ENCODE measurements around the gene KIF6.

Gene KIF6

DNA sequence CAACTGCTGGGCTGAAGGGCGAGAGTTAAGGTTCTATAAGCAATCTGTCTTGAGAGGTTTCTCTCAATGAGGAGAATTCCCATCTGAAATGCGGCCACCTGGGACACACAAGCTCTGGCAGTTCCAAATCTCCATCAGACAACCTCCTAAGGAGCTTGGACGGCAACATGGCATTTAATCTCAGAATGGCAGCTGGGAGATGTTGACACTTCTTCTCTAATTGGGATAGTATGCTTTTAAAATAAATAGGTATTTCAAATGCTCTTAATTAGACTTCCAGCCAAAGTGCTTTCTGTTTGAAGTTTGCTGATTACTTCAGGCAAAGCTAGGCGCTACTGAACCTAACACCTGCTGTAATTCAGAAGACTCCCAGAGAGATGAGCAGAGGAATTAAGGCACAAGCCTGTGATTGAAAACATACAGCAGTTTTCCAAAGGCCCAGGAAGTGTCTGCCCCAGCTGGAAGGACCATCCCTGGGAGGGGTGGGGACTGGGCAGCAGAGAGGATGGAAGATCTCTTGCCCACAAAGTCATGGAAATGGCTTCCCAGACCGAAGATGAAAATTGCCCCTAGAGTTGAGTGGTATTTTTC is 343.6 kb downstream of the KIF6 start:
- DNase-seq = no peak
- ATAC-seq = no peak

DNA sequence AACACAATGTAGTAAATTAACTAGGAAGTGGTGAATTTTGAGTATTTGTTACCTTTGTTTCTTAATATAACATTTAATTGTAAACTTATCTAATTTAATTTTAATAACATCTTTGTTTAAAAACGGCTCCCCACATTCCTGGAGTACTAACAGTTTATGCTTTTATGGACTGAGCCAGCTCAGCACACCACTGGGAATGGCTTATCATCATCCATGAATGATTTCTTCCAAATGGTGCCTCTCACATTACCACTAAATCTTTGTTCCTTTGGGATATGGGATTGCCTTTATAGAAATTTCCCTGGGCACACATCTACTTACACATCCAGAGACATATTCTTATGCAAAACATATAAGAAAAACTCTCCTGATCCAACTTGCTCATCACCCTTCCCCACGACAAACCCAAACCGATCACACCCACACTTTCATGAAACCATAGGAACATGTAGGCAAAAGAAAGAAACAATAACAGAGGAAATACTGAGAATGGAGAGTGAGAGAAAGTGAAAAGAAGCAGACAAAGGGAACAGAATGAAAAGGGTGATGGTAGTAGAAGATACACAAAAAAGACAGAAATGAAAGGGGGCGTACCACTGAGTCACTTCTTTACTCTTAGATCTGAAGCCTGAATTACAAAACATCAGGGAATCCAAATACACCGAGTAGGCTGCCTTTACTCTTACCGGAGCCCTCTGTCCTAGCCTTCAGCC is 344.2 kb downstream of the KIF6 start:
- ATAC-seq (no peak), DNase-seq (no peak)

- DNase-seq = no peak
- no peak for ATAC-seq
Observed at GRCh38 chr6:39378960-39379425, 346.2 kb downstream of the KIF6 start.

GRCh38 chr6:39378175-39378959 is 346.8 kb downstream of the KIF6 start:
- ATAC-seq (no peak), DNase-seq (no peak)

DNA sequence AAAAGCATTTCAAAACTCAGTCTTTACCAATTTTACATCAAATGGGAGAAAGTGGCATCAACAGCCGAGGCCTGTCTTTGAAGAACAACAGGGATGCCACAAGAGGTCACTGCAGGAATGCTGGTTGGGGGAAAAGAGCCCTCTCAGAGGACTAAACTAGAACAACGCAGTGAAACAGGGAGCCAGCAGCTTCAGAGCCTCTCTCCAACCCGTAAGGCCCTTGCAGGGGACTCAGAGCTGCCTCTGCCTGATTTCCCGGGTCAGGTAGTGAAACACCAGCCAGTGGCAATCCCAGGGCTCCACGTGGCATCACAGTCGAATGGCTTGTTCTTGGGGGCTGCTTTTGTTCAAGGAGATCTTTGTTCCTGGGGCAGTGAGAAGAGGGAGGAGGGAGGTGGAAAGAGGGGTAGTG is 347.7 kb downstream of the KIF6 start:
- peak; percentile 16 for DNase-seq

GRCh38 chr6:39375405-39375804 is 349.8 kb downstream of the KIF6 start:
- DNase-seq = no peak
- ATAC-seq = no peak

More for the DNA sequence above, 347.7 kb downstream of the KIF6 start:
- ATAC-seq = no peak

- ATAC-seq (no peak), DNase-seq (no peak)
Observed at GRCh38 chr6:39370390-39370789, 354.8 kb downstream of the KIF6 start.

- no peak for DNase-seq
- ATAC-seq = no peak
Observed at GRCh38 chr6:39369987-39370386, 355.2 kb downstream of the KIF6 start.

- DNase-seq (no peak), ATAC-seq (no peak)
Observed at GRCh38 chr6:39367700-39368099, 357.5 kb downstream of the KIF6 start.

- peak; percentile 5 for ATAC-seq
Observed at GRCh38 chr6:39366931-39367618, 358.1 kb downstream of the KIF6 start.

DNA sequence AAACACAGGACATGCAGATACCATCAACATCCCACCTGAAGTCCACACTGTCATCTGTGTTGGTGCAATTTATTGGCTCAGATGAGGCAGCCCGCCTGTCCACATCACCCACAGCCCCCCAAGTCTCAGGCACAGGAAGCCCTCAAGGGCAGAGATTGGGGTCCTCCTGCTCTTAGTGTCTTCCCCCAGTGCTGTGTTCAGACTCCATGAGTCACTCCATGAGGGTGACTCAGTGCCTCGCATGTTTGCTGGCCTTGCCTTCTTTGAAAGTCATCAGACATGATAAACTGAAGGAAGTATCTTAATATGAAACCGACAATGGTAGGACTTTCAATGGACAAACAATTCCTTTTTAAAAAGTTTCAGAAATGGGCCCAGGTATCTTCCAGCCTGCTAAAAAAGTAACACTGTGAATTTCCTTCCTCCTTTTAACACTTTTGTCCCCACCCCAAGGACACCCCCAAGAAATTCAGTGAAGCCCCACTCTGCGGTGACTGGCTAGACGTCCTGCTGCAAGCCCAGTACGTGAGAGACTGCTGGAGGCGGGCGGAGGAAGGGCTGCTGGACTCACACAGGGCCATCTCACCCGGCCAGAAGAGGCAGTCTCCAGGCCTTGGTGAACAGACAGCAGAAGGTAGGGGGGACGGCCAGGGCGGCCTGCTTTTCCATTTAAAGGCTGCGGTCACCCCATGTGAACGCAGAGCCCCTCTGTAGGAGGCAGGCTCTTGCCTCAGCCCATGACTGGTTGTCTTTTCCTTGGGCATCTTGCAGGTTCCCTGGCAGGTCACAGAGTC is 359.7 kb downstream of the KIF6 start:
- ATAC-seq (no peak), DNase-seq (no peak)

More at GRCh38 chr6:39366931-39367618, 358.1 kb downstream of the KIF6 start:
- no peak for DNase-seq

GRCh38 chr6:39363280-39363679 is 361.9 kb downstream of the KIF6 start:
- DNase-seq (no peak), ATAC-seq (no peak)

- DNase-seq (no peak), ATAC-seq (no peak)
Observed at GRCh38 chr6:39362487-39362865, 362.7 kb downstream of the KIF6 start.

- peak; percentile 64 for DNase-seq
- peak; percentile 64 for ATAC-seq
Observed at GRCh38 chr6:39361657-39362486, 363.3 kb downstream of the KIF6 start.

- ATAC-seq = no peak
Observed at GRCh38 chr6:39360378-39360777, 364.8 kb downstream of the KIF6 start.

DNA sequence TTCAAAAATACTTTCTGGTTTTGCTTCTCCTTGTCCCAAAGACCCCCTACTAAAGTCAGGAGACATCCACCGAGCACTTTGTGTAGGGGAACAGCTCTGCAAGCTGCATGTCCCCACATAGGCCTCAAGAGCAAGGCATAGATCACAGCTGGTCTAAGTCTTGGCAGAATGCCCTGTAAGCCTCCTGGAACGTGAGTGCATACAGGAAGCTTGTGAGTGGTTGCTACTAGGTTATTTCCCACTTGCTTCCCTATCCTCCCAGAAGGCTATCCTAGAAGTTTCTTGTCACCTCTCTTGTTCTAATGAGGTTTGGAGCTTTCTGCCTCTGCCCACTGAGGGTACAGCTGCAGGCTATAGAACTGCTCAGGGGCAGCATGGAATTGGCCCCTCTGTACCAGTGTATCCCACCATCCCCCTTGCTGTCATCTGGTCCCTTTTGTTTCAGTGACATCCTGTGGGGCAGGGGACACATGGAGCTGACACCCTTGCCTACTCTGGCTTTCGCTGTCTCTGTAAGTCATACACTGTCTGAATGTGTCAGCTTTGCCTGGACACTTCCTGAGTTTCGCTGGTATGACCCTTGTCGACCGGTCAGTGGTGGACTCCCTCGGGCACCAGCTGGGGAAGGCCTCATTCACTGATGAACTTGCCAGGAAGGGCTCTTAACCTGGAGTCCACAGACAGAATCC is 367.1 kb downstream of the KIF6 start:
- DNase-seq (no peak), ATAC-seq (no peak)

More at GRCh38 chr6:39360378-39360777, 364.8 kb downstream of the KIF6 start:
- no peak for DNase-seq

DNA sequence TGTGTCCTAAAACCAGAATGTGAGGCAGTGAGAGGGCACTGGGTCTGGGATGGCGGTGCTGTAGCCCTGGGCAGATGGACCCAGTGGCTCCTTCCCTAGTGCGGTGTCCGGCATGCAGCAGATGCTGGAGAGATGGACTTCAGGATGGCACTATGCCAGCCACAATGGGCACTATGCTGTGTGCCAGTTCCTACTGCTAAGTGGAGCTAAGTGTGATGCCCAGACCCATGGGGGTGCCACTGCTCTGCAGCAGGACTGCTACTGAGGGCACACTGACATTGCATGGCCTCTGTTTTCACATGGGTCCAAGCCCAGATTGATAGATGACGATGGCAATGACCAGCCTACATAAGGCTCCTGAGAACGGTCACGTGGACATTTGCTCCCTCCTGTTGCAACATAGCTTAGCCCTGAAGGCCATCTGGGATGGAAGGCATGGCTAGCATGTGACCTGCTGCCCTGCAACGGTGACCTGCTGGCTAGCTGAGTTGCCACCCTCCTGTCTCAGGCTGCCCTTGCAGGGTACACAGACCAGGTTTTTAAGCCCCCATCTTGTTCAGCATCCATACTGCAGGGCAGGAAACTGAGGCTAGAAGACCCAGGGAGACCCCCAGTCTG is 371.4 kb downstream of the KIF6 start:
- no peak for DNase-seq

DNA sequence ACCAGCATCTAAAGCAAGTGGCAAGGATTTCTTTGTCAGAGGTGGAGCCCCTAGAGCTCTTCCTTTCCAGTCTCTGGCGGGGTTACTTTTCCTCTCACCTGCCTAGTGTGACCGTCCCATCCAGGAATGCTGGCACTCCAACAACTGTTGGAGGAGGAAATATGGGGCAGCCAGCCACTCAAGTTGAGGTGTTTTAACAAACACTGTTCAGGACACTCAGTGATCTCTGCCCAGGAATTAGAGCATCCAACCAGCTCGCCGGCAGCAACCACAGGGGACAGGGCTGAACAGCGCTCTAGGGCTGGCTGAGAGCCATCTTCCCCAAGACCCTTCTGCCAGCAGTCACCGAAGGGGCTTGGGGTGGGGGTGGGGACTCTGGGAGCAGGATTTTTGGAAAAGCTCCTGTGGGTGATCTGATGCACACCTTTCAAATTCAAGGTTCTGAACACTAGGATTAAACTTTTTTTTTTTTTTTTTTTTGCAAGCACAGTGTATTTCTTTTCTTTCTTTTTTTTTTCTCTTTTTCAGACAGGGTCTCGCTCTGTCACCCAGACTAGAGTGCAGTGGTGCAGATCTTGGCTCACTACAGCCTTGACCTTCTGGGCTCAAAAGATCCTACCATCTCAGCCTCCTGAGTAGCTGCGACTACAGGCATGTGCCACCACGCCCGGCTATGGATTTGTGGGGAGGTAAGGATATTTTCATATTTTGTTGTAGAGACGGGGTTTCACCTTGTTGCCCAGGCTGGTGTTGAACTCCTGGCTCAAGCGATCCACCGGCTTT is 374.3 kb downstream of the KIF6 start:
- ATAC-seq (no peak), DNase-seq (no peak)

More for the DNA sequence above, 371.4 kb downstream of the KIF6 start:
- no peak for ATAC-seq

- ATAC-seq (no peak), DNase-seq (no peak)
Observed at GRCh38 chr6:39348740-39349139, 376.5 kb downstream of the KIF6 start.
